GM06990 (cell line): ENCODE data around the gene ZDHHC14.

Experiments
- DNase-seq: peaks from one replicate; pipeline ENCODE4 v3.0.0-alpha.2; 2011; ENCODE audit not compliant: insufficient read length; ENCODE audit errors: extremely low read depth
- H3K27me3 ChIP-seq: replicated peaks from 2 replicates; pipeline ENCODE4 v1.6.0; 2011; ENCODE audit warnings: low read length; ENCODE audit not compliant: control insufficient read depth, insufficient read depth
- H3K36me3 ChIP-seq: 2 replicates; pipeline ENCODE4 v1.5.1; 2011; ENCODE audit warnings: low read length; ENCODE audit not compliant: control insufficient read depth, insufficient read depth
- H3K4me3 ChIP-seq: replicated peaks from 2 replicates; pipeline ENCODE4 v1.5.1; 2011; ENCODE audit warnings: low read depth, mild to moderate bottlenecking, control low read depth, low read length
- TF ChIP-seq, protein P1 (sequence below): IDR thresholded peaks from 2 replicates; pipeline ENCODE4 v1.5.1; 2011; ENCODE audit warnings: low read length, control low read depth, mild to moderate bottlenecking, inconsistent platforms; ENCODE audit not compliant: insufficient read depth, poor library complexity, severe bottlenecking

The ZDHHC14 gene

DNA sequence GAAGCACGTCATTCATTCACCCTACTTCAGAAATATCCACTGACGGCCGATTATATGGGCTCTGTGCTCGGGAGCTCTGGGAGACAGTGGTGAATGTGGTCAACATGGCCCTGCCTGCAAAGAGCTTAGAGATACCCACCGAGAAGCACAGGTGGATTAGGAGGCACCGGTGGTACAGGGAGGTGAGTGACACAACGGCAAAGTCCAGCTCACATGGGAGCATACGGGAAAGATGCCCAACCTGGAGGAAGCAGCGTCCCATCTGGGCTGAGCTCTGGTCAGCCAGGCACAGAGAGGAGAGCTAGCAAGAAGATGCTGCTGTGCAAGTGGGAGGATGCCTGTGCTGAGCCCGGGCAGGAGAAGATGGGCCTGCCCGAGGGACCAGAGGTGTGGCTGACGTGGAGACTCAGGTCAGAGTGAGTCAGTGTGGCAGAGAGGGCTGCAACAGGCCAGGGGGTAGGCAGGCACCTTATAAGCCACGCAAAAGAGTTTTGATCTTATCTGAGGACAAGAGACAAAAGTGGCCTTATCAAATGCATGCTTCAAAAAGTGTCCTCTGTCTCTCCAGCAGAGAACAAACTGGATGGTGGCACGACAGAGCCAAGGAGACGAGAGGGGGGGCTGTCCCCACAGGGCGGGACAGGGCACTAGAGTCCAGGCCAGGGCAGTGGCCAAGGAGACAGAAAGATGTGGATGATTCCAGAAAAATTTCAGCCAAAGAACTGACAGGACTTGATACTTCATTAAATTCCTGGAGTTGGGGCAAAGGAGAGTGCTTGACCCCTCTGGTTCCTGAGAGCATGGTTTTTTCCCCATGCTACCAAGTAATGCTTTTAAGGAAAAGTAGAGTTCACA is 227.5 kb downstream of the ZDHHC14 start:
- TF ChIP-seq, protein P1, sequence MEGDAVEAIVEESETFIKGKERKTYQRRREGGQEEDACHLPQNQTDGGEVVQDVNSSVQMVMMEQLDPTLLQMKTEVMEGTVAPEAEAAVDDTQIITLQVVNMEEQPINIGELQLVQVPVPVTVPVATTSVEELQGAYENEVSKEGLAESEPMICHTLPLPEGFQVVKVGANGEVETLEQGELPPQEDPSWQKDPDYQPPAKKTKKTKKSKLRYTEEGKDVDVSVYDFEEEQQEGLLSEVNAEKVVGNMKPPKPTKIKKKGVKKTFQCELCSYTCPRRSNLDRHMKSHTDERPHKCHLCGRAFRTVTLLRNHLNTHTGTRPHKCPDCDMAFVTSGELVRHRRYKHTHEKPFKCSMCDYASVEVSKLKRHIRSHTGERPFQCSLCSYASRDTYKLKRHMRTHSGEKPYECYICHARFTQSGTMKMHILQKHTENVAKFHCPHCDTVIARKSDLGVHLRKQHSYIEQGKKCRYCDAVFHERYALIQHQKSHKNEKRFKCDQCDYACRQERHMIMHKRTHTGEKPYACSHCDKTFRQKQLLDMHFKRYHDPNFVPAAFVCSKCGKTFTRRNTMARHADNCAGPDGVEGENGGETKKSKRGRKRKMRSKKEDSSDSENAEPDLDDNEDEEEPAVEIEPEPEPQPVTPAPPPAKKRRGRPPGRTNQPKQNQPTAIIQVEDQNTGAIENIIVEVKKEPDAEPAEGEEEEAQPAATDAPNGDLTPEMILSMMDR, result no peak
- Histone ChIP-seq H3K27me3 (no peaks in the 10 kb centered on the region), H3K4me3 (no peak overlapping the region), H3K36me3 (no peaks in the 10 kb centered on the region)
- DNase-seq, result no peak

DNA sequence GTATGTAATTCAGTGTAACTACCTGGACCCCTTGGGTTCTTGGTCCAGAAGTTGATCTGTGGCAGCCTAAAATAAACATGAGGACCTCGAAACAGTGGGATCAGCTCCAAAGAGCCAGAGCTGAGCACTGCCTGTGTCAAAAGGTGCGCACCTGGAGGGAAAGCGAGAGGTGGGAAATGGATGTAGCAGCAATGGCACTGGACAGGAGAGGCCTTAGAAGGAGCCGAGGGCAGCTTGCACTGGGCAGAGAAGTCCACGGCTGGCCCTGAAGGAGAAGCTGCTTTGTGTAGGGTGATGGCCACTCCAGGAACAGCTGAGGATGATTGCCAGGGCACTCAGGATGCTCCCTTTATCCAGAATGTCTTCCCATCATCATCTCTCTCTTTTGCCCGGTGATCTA is 228.1 kb downstream of the ZDHHC14 start:
- DNase-seq, result no peak
- Histone ChIP-seq H3K36me3 (no peaks in the 10 kb centered on the region), H3K4me3 (no peak overlapping the region), H3K27me3 (no peaks in the 10 kb centered on the region)
- TF ChIP-seq, protein P1, result no peak

DNA sequence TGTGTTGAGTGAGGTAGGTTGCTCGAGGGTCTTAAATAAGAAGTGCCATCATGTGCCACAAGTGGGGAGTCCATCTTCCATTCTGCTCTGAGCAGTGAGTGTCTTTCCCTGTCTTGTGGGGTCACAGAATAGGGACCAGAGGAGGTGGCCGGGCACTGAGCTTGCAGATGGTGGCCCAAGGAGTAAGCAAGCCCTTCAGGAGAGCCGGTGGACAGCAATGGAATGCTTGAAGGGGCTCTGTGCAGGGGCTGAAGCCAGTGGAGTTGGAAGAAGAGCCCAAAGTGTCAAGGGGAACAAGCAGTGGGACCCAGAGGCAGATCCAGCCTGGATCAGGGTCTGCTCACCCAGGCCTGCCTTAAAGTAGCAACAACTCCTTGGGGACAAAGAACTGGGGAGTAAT is 228.6 kb downstream of the ZDHHC14 start:
- Histone ChIP-seq H3K36me3 (no peaks in the 10 kb centered on the region), H3K27me3 (no peaks in the 10 kb centered on the region), H3K4me3 (no peak overlapping the region)
- TF ChIP-seq, protein P1, result no peak
- DNase-seq, result no peak

DNA sequence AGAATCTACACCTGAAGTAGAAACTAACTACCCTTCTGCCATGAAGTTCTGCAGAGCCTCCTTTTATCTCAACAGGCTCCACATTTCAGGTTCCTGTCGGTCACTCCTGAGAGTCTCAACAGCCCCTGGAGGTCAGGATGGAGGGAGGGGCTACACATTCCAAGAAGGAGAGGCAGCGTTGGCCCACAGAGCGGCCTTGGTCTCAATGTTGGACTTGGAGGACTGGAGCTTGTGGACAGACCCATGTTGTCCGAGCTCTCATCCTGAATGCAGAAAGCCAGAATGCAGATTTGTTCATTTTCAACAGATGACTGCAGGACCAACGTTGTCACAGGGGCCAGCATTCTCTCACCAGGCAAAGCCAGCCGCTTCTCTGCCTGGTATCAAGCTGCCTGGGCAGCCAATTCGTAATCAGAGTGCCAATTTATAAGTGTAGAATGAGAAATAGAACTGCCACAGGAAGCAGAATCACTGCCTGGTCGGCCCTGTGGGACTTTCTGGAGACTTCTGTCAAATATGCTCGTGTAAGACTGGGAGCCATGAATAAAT is 229.5 kb downstream of the ZDHHC14 start:
- Histone ChIP-seq H3K4me3 (no peak overlapping the region), H3K27me3 (no peaks in the 10 kb centered on the region), H3K36me3 (no peaks in the 10 kb centered on the region)
- TF ChIP-seq, protein P1, result no peak
- no peak for DNase-seq

DNA sequence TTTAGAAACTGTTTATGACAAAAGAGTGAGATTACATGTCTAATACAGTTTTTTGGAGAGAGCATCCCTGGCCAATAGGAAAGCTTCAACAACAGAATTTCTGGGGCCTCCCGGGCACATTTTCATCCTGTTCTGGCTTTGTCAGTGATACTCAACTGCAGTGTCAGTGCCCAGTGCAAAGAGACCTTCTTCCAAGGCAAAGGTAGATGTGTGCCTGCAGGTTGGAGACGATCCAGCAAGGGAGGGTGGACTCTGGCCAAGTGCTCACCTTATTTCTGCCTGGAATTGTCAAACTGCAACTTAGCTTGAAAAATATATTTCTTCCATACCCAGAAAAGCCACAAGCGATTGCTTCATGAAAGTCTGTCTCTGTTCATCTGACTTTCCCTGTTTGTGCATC is 230.4 kb downstream of the ZDHHC14 start:
- DNase-seq, result no peak
- Histone ChIP-seq H3K27me3 (no peaks in the 10 kb centered on the region), H3K4me3 (no peak overlapping the region), H3K36me3 (no peaks in the 10 kb centered on the region)
- TF ChIP-seq, protein P1, result no peak

DNA sequence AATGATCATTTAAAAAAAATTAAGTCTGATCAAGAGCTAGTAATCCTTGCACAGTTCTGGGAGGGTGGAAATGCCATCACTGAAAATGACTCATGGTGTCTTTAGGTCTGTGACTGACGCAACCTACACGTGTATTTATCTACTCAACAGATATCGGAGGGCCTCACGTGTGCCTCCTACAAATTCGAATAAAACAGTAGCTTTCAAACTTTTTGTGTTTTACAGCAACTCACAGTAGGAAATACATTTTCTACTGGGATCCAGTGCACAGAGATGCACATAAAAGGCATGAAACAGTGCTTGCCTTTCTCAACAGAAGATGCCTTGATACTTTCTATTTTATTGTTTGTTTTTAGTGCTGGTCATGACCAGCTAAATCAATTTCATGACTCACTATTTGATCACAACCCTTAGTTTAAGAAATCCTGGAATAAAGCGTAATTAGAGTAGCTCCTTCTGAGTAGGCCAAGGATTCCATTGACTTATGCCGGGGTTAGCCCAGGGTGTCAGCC is 232.1 kb downstream of the ZDHHC14 start:
- Histone ChIP-seq H3K36me3 (no peaks in the 10 kb centered on the region), H3K4me3 (no peak overlapping the region), H3K27me3 (no peaks in the 10 kb centered on the region)
- no peak for DNase-seq
- TF ChIP-seq, protein P1, result no peak
